ENCODE data around the gene VAPB. TPM values are rescaled to one million over a fixed set of nuclear protein-coding genes. Genes with fewer than 3 reads are reported as not detected.

VAPB gene, protein sequence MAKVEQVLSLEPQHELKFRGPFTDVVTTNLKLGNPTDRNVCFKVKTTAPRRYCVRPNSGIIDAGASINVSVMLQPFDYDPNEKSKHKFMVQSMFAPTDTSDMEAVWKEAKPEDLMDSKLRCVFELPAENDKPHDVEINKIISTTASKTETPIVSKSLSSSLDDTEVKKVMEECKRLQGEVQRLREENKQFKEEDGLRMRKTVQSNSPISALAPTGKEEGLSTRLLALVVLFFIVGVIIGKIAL
- 6.3 and 13.1 TPM in 2 replicates for total RNA-seq

DNA sequence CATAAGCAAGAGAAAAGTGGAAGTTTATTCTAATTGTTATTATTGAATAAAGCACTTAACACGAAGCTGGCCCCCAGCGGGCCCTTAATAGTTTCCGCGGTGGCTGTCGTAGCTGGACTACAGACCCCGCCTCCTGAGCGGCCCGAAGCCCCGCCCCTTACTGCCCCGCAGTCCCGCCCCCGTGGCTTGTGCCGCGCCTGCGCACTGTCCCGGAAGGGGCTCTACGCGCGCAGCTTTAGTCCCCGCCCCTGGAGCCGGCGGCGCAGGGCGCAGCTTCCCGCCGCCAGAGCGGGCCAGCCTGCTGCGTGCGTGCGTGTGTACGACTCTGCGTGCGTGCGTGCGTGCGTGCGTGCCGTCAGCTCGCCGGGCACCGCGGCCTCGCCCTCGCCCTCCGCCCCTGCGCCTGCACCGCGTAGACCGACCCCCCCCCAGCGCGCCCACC lies at the start of gene VAPB:
Gene VAPB, plus strand, starts transcription at position 348 of the 442 bp plus-strand sequence. CDS start 231 bp downstream, outside the sequence.

Other genes with a start within 250 kb of the VAPB start
- not detected in 2 replicates for gene ANKRD60, start 160.6 kb upstream of the VAPB start, total RNA-seq
- 9.2 and 13.3 TPM in 2 replicates for gene RAB22A, start 79.5 kb upstream of the VAPB start, total RNA-seq
- 31.0 and 36.9 TPM in 2 replicates for gene APCDD1L, start 126.2 kb downstream of the VAPB start, total RNA-seq